ENCODE measurements around the gene ROMO1.

The ROMO1 gene

DNA sequence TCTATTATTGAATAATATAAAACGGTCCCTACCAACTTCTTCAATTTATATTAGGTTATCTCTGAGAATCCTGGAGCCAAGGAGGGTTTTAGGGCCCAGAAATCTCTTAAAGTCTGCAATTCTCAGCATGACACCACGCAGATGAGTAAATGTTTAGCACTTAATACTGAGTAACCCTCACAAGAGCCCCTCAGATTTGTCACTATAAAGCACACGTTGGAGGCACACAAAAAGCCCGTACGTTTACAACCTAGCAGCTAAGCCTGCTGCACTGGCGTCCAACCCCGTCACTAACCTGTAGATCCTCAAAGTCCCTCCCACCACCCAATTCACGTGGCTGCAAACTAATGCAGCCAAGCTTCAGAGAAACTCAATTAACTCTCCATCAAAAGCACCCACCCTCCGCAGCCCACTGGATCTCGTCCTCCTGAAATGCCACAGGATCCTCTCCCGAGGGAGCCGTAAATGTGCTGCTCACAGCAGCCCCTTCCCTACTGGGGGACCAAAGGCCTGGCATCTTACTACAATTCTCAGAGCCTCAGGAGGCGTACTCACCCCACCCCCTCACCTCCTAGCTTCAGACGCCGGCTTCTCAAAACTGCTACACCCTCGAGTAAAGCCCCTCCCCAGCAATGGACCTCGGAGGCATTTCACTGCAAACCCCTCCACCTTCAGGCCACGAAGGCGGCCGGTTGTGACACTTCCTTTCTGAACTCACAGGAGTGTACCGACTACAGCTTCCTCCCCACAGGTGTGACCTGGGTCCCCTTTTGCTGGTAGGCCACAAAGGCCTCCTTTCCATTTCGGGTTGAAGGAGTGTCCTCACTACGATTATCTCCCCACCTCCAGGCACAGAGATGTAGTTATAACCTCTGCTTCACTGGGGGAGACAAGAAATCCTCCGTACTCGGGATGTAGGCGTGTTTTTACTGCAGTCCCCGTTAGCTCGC, 35.4 kb upstream of the ROMO1 start:
- TF ChIP-seq, protein P1, sequence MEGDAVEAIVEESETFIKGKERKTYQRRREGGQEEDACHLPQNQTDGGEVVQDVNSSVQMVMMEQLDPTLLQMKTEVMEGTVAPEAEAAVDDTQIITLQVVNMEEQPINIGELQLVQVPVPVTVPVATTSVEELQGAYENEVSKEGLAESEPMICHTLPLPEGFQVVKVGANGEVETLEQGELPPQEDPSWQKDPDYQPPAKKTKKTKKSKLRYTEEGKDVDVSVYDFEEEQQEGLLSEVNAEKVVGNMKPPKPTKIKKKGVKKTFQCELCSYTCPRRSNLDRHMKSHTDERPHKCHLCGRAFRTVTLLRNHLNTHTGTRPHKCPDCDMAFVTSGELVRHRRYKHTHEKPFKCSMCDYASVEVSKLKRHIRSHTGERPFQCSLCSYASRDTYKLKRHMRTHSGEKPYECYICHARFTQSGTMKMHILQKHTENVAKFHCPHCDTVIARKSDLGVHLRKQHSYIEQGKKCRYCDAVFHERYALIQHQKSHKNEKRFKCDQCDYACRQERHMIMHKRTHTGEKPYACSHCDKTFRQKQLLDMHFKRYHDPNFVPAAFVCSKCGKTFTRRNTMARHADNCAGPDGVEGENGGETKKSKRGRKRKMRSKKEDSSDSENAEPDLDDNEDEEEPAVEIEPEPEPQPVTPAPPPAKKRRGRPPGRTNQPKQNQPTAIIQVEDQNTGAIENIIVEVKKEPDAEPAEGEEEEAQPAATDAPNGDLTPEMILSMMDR (IDR thresholded peaks at IDR 0.05; ENCODE audit: control insufficient read depth, extremely low read depth, insufficient read depth), result no peak

DNA sequence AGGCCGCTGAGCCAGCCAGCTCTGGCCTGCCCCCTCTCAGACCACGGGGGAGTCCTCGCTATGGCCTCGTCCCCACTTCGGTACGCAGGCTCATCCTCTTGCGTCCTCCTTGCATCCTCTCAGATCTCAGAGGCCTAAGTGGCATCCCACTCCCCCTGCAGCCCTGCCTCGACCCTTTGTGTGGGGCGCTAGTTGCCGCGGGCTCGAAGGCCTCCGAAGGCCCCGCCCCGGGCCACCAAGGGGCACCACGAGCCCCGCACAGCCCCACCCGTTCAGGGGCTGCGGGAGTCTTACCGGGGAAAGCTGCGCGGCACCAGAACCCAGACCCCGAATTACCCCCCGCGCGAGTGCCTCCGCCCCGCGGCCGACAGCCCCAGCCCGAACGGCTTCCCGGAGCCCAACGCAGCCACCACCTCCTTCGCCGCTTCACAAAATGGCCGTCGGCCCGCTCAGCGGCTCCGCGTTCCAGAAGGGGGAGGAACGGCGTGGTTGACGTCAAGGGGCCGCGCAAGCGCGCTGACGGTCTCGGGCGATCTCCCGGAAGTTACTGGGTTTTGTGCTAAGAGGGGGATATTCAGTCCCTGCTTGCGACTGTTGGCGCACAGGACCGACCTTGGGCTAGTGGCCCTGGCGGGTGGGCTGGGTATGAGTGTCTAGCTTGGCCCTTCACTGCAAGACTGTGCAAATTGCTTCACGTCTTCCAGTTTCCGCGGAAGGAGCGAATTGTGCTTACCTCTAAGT, 34.6 kb upstream of the ROMO1 start, which contains the start of the genes CPNE1 and RBM12:
Gene CPNE1, minus strand, starts transcription at position 435 of the 741 bp plus-strand sequence. CDS start 31,977 bp downstream, outside the sequence.
Gene RBM12, minus strand, starts transcription at position 435 of the 741 bp plus-strand sequence. CDS start 9,578 bp downstream, outside the sequence.
- TF ChIP-seq, protein P1 (IDR thresholded peaks at IDR 0.05; ENCODE audit: control insufficient read depth, extremely low read depth, insufficient read depth), result no peak
- H3K4me3 ChIP-seq (ENCODE audit: low read depth, low read length), result peak within 1 kb of the TSS; percentile 81
- peak; percentile 70 for DNase-seq (ENCODE audit: low read depth)

More for the DNA sequence above, 35.4 kb upstream of the ROMO1 start:
- H3K4me3 ChIP-seq (ENCODE audit: low read depth, low read length), result peak overlapping the region; percentile 81
- peak; percentile 38 for DNase-seq (ENCODE audit: low read depth)

DNA sequence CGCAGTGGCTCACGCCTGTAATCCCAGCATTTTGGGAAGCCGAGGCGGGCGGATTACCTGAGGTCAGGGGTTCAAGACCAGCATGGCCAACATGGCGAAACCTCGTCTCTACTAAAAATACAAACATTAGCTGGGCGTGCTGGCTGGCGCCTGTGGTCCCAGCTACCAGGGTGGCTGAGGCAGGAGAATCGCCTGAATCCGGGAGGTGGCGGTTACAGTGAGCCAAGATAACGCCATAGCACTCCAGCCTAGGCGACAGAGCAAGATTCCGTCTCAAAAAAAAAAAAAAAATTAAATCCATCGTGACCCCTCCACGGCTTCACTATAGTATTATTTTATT, 33.3 kb upstream of the ROMO1 start:
- DNase-seq (ENCODE audit: low read depth), result no peak
- H3K4me3 ChIP-seq (ENCODE audit: low read depth, low read length), result no peak overlapping the region
- TF ChIP-seq, protein P1 (IDR thresholded peaks at IDR 0.05; ENCODE audit: control insufficient read depth, extremely low read depth, insufficient read depth), result no peak

DNA sequence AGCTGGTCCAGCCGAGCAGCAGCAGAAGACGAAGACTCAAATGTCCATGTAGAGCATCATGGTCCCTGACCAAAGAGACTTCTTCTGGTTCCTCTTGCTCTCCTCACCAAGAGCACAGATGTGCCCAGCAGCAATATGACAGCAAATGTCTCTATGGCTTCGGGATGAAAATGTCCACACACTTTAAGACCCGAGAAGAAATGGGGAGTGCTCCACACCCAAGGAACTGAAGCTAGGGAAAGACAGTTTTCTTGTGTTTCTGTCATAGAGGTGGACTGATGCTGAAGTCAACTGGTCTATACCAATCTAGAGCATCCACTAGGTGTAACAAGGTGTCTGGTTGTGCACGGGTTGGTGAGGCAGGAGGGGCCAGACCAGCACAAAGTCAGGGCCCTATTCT, 30.0 kb upstream of the ROMO1 start:
- TF ChIP-seq, protein P1 (IDR thresholded peaks at IDR 0.05; ENCODE audit: control insufficient read depth, extremely low read depth, insufficient read depth), result no peak
- no peak for DNase-seq (ENCODE audit: low read depth)
- no peak overlapping the region for H3K4me3 ChIP-seq (ENCODE audit: low read depth, low read length)

DNA sequence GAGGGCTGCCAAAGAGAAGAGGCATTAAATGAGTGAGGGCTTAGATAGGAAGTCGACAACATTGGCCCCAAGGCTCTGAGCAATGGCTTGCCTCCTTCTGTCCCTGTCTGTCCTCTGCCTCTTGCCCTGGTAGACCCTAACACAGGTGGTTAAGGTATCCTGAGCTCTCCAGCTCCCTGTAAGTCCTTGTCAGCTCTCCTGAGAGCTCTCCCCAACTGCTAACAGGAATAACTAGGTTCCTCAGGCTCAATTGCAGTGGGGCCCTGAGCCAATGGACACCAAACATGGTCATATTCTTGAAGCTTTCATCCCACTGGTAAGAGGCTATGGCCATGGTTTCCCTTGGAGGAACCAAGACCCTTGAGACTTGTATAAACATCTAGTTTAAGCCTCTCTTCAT, 29.5 kb upstream of the ROMO1 start:
- H3K4me3 ChIP-seq (ENCODE audit: low read depth, low read length), result no peak overlapping the region
- DNase-seq (ENCODE audit: low read depth), result no peak
- TF ChIP-seq, protein P1 (IDR thresholded peaks at IDR 0.05; ENCODE audit: control insufficient read depth, extremely low read depth, insufficient read depth), result no peak

DNA sequence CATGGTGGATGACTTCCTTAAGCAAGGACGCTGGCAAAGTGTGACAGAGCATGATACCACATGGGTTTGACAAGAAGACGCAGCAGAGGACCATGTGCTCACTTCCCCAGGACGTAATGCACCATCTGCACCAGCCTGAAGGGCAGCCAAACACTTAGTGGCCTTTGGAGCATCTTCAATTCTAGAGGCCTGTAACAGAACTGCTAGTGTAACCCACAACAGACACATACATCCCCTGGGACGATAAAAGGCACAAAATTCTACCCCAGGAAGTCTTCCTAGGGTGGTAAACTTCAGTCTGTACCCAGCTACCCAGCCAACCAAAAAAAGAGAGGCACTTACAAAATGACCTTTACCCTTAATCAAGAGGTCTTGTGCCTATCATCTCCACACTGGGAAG, 25.3 kb upstream of the ROMO1 start:
- no peak overlapping the region for H3K4me3 ChIP-seq (ENCODE audit: low read depth, low read length)
- no peak for DNase-seq (ENCODE audit: low read depth)
- TF ChIP-seq, protein P1 (IDR thresholded peaks at IDR 0.05; ENCODE audit: control insufficient read depth, extremely low read depth, insufficient read depth), result no peak
